DMS153 treated with DMSO at 0.1 percent for 48 hours (cell line): Measurements from ENCODE around the gene SUZ12.
"Not testable (repeated sequence)": the region's sequence is repeated elsewhere in the genome, so short reads cannot be mapped to it uniquely, and the experiment has no call there.

Source experiments
- DNase-seq: peaks from one replicate; lab custom pipeline; 2025; ENCODE audit not compliant: unreplicated experiment; lab: John Stamatoyannopoulos, UW

The SUZ12 gene

GRCh38 chr17:32033812-32034211 lies 97.0 kb downstream of the SUZ12 start:
- not testable (repeated sequence) for DNase-seq

GRCh38 chr17:32040246-32040645 lies 103.4 kb downstream of the SUZ12 start:
- not testable (repeated sequence) for DNase-seq

DNA sequence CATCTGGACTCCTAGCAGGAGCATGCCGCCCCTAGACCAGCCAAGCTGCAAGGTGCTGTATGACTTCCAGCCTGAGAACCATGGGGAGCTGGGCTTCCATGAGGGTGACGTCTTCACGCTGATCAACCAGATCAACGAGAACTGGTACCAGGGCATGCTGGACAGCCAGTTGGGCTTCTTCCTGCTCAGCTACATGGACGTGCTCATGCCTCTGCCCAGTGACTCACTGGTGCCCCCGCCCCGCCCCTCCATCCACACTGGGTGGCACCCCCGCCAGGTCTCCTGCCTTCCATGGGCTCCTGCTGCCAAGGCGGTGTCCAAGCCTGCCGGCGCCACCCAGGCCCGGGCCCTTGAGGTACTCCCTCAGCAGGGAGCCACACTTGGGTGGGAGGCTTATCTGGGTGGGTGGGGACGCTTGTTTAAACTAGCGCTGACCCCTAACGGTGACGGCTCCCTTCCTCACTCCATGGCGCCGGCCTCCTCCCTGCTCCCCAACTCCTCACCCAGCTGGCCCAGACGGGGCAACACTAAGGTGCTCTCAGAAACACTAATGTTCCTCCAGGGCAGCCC lies 104.6 kb downstream of the SUZ12 start:
- not testable (repeated sequence) for DNase-seq

GRCh38 chr17:32042266-32042665 lies 105.5 kb downstream of the SUZ12 start:
- not testable (repeated sequence) for DNase-seq

DNA sequence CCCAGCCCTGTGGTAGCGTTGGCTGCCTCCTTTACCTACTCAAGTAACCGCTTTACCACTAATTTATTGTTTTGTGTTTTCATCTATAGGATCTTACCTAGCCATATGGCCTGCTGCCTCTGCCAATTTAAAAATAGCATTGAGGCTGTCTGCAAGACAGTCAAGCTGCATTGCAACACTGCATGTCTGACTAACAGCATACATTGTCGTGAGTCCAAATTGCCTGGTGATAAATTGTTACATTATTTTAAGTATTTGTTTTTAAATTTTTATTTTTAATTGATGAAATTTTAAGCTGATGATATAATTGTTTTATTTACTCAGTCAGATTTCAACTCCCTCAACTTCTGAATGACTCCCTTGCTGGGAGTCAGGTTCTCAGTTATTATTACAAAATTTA lies 108.8 kb downstream of the SUZ12 start:
- DNase-seq = not testable (repeated sequence)

- not testable (repeated sequence) for DNase-seq
Observed at GRCh38 chr17:32047663-32048062, 110.9 kb downstream of the SUZ12 start.
